HUES64 (cell line): ENCODE measurements around the gene IKZF3. TPM values are rescaled to one million over a fixed set of nuclear protein-coding genes. Genes with fewer than 3 reads are reported as not detected.
"Not testable (repeated sequence)": the region's sequence is repeated elsewhere in the genome, so short reads cannot be mapped to it uniquely, and the experiment has no call there.

Experiments
- H3K27ac ChIP-seq: 2 replicates; pipeline ENCODE4 v1.7.0; 2013; ENCODE audit warnings: low read depth, low read length, inconsistent platforms
- H3K27me3 ChIP-seq: 2 replicates; pipeline ENCODE4 v1.6.1; 2013; ENCODE audit warnings: mild to moderate bottlenecking, low read length; ENCODE audit not compliant: insufficient read depth
- H3K36me3 ChIP-seq: 2 replicates; pipeline ENCODE4 v1.6.1; 2013; ENCODE audit warnings: mild to moderate bottlenecking, low read length; ENCODE audit not compliant: insufficient read depth
- H3K4me1 ChIP-seq: 2 replicates; pipeline ENCODE4 v1.6.1; 2013; ENCODE audit warnings: mild to moderate bottlenecking, low read length, moderate library complexity; ENCODE audit not compliant: insufficient read depth
- H3K4me3 ChIP-seq: 2 replicates; pipeline ENCODE4 v1.5.1; 2013; ENCODE audit warnings: mild to moderate bottlenecking, low read length, moderate library complexity
- H3K9ac ChIP-seq: 2 replicates; pipeline ENCODE4 v1.6.1; 2013; ENCODE audit warnings: mild to moderate bottlenecking, low read depth, low read length
- H3K9me3 ChIP-seq: 2 replicates; pipeline ENCODE4 v1.6.1; 2013; ENCODE audit warnings: low read depth, low read length; ENCODE audit not compliant: insufficient read depth
- WGBS: fragments of 150-250, 120-280 bp; methylation state at CpG from one replicate; pipeline ENCODE4 v1.1.7; 2013; ENCODE audit warnings: missing lambda C conversion rate; 5-methylcytosine and 5-hydroxymethylcytosine counted together
- polyA plus RNA-seq, 2 experiments: library from polyadenylated mRNA; stranded (reverse); fragments of 50-300 nt; gene quantifications; one replicate each; pipeline ENCODE4 v1.2.3, GENCODE V29; 2013

The IKZF3 gene
- polyA plus RNA-seq (2013, experiment 1 of 2): 0.15 TPM
- polyA plus RNA-seq (2013, experiment 2 of 2): not detected

- Histone ChIP-seq H3K9ac (no peak within 1 kb of the TSS), H3K9me3 (no peaks in the 10 kb centered on the region)
Observed at GRCh38 chr17:39863918-39864746, at the start of gene IKZF3. TSS of gene IKZF3 (minus strand) at chr17:39864312. CDS start at chr17:39864126, 186 bp downstream.

DNA sequence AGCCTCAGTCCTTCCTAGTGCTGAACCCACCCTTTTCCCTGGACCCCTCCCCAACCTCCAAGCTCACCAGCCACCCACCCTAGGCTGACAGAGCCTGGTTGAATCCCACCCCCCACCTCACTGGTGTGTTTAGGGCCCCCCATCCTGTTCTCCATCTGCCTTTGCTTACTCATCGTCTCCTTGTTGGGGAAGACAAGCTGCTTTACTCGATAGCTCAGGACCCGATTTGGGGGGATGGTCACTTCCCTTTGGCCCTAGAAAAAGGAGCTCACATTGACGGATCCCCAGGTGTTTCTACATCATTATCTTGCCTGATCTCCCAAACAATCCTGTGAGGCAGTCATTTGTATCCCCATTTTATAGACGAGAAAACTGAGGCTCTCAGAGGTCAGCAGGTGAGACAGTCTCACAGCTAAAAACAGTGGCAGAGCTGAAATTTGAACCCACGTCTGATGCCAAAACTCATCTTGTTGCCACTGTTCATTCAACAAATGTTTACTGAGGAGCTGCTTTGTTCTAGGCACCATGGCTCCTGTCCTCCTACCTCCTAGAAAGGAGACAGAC lies 44.8 kb upstream of the IKZF3 start:
- no peak overlapping the region for H3K9ac ChIP-seq

More at GRCh38 chr17:39863918-39864746, at the start of gene IKZF3:
- H3K27ac ChIP-seq: no peak within 1 kb of the TSS
- H3K36me3 ChIP-seq: no peaks in the 10 kb centered on the region
- 0 out of 2 replicates have a peak, but pooled peaks cover 3% of the 10 kb centered on the region for H3K4me1 ChIP-seq
- 8% methylated on average over 48 of the region's 50 CpGs for WGBS
- H3K4me3 ChIP-seq: peak within 1 kb of the TSS; percentile 29
- peaks cover 82% of the 10 kb centered on the region for H3K27me3 ChIP-seq

DNA sequence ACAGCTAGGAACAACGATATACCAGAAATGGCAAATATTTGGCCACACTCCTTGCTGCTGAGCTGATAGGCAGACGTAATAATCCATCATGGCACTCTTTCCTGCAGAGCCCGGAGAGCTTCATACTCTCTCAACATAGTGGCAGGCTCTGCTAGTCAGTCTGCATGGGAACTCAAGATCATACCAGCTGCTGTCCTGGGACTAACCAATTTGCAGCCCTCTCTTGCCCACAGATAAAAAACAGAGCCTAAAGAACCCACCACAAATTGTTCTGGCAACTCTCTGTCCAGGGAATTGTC lies 40.8 kb upstream of the IKZF3 start:
- no peaks in the 10 kb centered on the region for H3K27me3 ChIP-seq
- no peak overlapping the region for H3K9ac ChIP-seq
- H3K36me3 ChIP-seq: peaks cover 11% of the 10 kb centered on the region; the same call in 1 of the 2 replicates
- no peaks in the 10 kb centered on the region for H3K4me1 ChIP-seq
- no peak overlapping the region for H3K27ac ChIP-seq
- WGBS: 92% methylated on average over 3 of the region's 3 CpGs
- H3K4me3 ChIP-seq: no peak overlapping the region
- no peaks in the 10 kb centered on the region for H3K9me3 ChIP-seq

More for the DNA sequence above, 44.8 kb upstream of the IKZF3 start:
- no peak overlapping the region for H3K4me3 ChIP-seq
- WGBS: 90% methylated on average over 6 of the region's 6 CpGs
- peaks cover 12% of the 10 kb centered on the region; the same call in 1 of the 2 replicates for H3K36me3 ChIP-seq
- H3K4me1 ChIP-seq: no peaks in the 10 kb centered on the region
- H3K27me3 ChIP-seq: no peaks in the 10 kb centered on the region
- H3K27ac ChIP-seq: no peak overlapping the region
- H3K9me3 ChIP-seq: no peaks in the 10 kb centered on the region

DNA sequence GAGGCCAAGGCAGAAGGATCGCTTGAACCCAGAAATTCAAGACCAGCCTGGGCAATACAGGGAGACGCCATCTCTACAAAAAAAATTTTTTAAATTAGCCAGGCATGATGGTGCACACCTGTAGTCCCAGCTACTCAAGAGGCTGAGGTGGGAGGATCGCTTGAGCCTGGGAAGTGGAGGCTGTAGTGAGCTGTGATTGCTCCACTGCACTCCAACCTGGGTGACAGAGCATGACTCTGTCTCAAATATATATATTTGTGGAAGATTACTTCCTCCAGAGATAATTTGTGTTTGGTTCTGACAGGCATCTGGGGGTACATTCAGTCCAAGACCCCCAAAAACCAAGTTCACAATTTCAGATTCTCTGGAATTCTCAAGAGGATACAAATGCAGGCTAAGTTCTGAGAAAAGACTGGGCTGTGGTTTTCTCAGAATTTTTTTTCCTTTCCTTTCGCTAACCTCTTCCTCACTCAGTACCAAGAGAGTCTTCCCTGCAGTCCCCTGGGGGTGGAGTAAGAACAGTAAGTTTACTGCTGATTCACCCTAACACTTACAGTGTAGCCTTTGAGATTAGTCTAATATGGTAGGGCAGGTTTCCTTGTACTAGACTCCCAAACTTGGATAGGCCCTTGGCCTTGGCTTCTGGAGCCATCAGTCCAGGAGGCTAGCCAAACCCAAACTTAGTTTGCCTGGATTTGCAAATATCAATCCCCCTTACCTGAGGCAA lies 39.2 kb upstream of the IKZF3 start:
- no peak overlapping the region for H3K9ac ChIP-seq

DNA sequence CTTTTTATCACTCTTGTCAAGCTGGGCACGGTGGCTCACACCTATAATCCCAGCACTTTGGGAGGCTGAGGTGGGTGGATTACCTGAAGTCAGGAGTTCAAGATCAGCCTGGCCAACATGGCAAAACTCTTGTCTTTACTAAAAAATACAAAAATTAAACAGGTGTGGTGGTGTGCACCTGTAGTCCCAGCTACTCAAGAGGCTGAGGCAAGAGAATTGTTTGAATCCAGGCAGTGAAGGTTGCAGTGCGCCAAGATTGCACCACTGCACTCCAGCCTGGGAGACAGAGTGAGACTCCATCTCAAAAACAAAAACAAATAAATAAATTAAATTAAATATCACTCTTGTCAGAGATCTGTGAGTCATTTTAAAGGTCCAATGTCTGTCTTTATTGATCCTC lies 37.9 kb upstream of the IKZF3 start:
- H3K4me3 ChIP-seq, H3K27ac ChIP-seq, H3K36me3 ChIP-seq, H3K9ac ChIP-seq, H3K27me3 ChIP-seq, H3K9me3 ChIP-seq, H3K4me1 ChIP-seq: not testable (repeated sequence)
- WGBS: 91% methylated on average over 2 of the region's 2 CpGs

More for the DNA sequence above, 39.2 kb upstream of the IKZF3 start:
- peaks cover 6% of the 10 kb centered on the region; the same call in 1 of the 2 replicates for H3K36me3 ChIP-seq
- no peaks in the 10 kb centered on the region for H3K27me3 ChIP-seq
- no peaks in the 10 kb centered on the region for H3K4me1 ChIP-seq
- no peak overlapping the region for H3K27ac ChIP-seq
- no peaks in the 10 kb centered on the region for H3K9me3 ChIP-seq
- no peak overlapping the region for H3K4me3 ChIP-seq
- WGBS: 93% methylated on average over 3 of the region's 4 CpGs

DNA sequence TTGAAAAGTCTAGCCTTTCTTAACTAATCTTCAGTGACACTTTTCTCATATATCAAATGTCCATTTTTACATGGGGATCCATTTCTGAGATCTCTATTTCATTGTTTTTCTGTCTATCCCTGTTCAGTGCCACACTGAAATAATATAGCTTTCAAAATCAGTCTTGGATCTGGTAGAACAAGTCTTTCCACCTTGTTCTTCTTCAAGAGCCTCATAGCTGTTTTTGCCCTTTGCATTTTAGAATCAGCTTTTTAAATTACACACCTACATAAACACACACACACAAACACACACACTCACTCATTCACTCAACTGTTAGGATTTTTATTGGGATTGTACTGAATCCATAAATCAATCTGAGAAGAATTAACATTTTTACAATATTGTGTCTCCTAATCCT lies 35.1 kb upstream of the IKZF3 start:
- H3K4me1 ChIP-seq: no peaks in the 10 kb centered on the region
- H3K4me3 ChIP-seq: no peak overlapping the region
- no peak overlapping the region for H3K9ac ChIP-seq
- H3K9me3 ChIP-seq: no peaks in the 10 kb centered on the region
- no peaks in the 10 kb centered on the region for H3K27me3 ChIP-seq
- H3K36me3 ChIP-seq: no peaks in the 10 kb centered on the region
- H3K27ac ChIP-seq: no peak overlapping the region

DNA sequence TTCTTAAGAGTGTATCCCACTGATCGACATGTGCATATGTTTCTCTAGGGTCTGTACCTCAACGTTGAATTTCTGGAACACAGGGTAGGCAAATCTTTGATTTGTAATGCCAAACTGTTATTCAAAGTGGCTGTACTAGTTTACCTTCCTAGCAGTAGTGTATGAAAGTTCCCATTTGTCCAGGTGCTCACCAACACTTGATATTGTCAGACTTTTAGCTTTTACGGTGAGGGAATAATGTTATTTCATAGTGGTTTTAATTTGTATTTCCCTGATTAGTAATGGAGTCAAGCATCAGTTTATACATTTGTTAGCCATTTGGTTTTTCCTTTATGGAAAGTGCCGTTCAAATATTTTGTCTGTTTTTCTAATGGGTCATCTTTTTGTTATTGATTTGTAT lies 34.0 kb upstream of the IKZF3 start:
- H3K4me3 ChIP-seq: no peak overlapping the region
- no peak overlapping the region for H3K27ac ChIP-seq
- H3K36me3 ChIP-seq: no peaks in the 10 kb centered on the region
- no peaks in the 10 kb centered on the region for H3K4me1 ChIP-seq
- WGBS: 94% methylated on average over 4 of the region's 4 CpGs
- H3K27me3 ChIP-seq: no peaks in the 10 kb centered on the region
- no peak overlapping the region for H3K9ac ChIP-seq
- H3K9me3 ChIP-seq: no peaks in the 10 kb centered on the region

DNA sequence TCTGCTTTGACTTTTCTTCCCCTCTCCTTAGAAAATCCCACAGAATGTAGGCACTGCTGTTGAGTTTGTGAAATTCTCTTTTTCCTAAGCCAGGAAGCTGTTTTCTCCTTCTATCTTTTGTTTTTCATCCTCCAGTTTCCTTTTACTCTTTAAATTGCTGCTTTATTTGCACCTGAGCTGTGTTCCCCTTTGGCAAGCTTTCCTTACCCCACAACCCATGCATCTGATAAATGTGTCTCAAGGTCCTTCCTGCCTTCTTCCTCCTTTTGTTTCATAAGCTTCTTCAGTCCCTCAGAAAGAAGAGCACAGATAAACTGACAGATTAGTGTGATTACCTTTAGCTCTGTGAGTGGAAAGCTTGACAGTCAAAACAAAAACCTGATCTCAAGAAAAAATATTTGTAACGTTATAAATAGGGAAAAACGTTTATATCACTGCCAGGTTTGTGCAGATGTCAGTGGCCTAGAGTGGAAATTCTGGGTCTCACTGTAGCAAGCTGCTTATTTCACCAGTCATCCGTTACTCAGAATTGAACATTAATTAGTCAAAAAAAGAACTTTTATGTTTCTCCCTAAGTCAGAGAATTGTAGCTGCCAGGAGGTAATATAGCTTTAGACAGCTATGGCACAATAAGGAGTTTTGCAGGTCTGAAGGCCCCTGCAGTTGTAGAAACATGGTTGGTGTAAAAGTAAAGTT lies 30.7 kb upstream of the IKZF3 start:
- Histone ChIP-seq H3K9ac (no peak overlapping the region), H3K4me1 (no peaks in the 10 kb centered on the region), H3K27ac (no peak overlapping the region), H3K9me3 (no peaks in the 10 kb centered on the region), H3K36me3 (no peaks in the 10 kb centered on the region), H3K27me3 (no peaks in the 10 kb centered on the region), H3K4me3 (no peak overlapping the region)
- WGBS: 90% methylated on average over 3 of the region's 3 CpGs

DNA sequence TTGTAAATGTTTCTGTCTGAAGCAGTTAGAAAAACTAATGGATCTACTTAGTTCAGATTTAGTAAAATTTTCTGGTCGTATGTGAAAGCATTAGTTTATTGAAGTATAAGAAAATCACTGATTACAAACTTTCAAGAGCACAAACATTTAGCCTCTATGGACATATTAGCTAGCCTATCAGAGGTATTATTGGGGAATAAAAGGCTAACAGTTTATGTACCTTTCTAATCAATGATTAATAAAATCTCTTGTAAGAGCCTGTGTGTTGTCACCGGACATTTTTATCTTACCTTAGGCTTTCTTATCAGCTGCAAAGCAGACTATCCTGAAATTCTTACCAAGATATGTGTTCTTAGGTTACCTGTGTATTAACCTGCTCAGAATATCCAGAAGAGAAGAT lies 25.1 kb upstream of the IKZF3 start:
- Histone ChIP-seq H3K9me3 (no peaks in the 10 kb centered on the region), H3K4me1 (no peaks in the 10 kb centered on the region), H3K27ac (no peak overlapping the region), H3K4me3 (no peak overlapping the region), H3K27me3 (peaks cover 3% of the 10 kb centered on the region; the same call in 1 of the 2 replicates), H3K9ac (no peak overlapping the region), H3K36me3 (no peaks in the 10 kb centered on the region)
- no CpG with 5 or more reads among the region's 2 CpGs for WGBS

DNA sequence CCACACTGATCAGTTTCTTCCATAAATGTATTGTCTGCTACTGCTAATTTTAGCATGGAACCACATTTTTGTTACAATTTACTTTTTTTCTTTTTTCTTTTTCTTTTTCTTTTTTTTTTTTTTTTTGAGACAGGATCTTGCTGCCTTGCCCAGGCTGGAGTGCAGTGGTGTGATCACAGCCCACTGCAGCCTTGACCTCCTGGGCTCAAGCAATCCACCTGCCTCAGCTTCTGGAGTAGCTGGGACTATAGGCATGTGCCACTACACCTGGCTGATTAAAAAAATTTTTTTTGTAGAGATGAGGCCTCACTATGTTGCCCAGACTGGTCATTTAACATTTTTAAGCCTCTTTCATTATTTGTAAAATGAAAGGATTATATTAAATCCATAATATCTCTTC lies 23.0 kb upstream of the IKZF3 start:
- Histone ChIP-seq H3K36me3 (no peaks in the 10 kb centered on the region), H3K4me3 (no peak overlapping the region), H3K9ac (no peak overlapping the region), H3K9me3 (no peaks in the 10 kb centered on the region), H3K4me1 (no peaks in the 10 kb centered on the region), H3K27ac (no peak overlapping the region), H3K27me3 (peaks cover 3% of the 10 kb centered on the region; the same call in 1 of the 2 replicates)

- H3K4me3 ChIP-seq, H3K27ac ChIP-seq, H3K9me3 ChIP-seq, H3K27me3 ChIP-seq, H3K9ac ChIP-seq, H3K36me3 ChIP-seq, H3K4me1 ChIP-seq: not testable (repeated sequence)
- WGBS: 70% methylated on average over 4 of the region's 5 CpGs
Observed at GRCh38 chr17:39886102-39886501, 22.0 kb upstream of the IKZF3 start.
